ENCODE measurements around the gene ZSCAN22. TPM values are rescaled to one million over a fixed set of nuclear protein-coding genes. Genes with fewer than 3 reads are reported as not detected.

The ZSCAN22 gene
- total and polyA plus RNA-seq, 2 of the 13 experiments (the other 11 are each of a cell fraction or from before 2014, with no cell fraction given), result 2.5 to 3.5 TPM

GRCh38 chr19:58350001-58350861 is 23.4 kb downstream of the ZSCAN22 start:
- ChIA-PET CTCF (ENCODE audit: low intra/inter-chr PET ratio, low total read pairs) (no interaction called here), POLR2A (no interaction called here)
- no peaks in the 10 kb centered on the region for H3K79me2 ChIP-seq (ENCODE audit: insufficient read depth, low read length)
- H3K4me2 ChIP-seq (ENCODE audit: low read depth, low read length), result no peak overlapping the region
- peaks cover 45% of the 10 kb centered on the region for H3K4me1 ChIP-seq (ENCODE audit: insufficient read depth, low read length)
- no peaks in the 10 kb centered on the region for H3K27me3 ChIP-seq (ENCODE audit: control insufficient read depth in 1 of 2, insufficient read depth in 2 of 2, low read length in 2 of 2)
- H3K9me3 ChIP-seq (ENCODE audit: low read length), result no peaks in the 10 kb centered on the region
- no peaks in the 10 kb centered on the region for H4K20me1 ChIP-seq (ENCODE audit: insufficient read depth, low read length)
- in situ Hi-C loops (cut with HindIII; ENCODE audit: extremely low pct_ligation_motif_present, low pct_unique_long_range_greater_than_20kb), result no loop called here
- BruUV-seq (replicated peaks), result no TSS peak
- no peak overlapping the region for H3K9ac ChIP-seq (ENCODE audit: insufficient read depth, low read depth, low read length)
- H3K4me3 ChIP-seq (replicated peaks in 1 of 3; ENCODE audit: insufficient read depth in 1 of 3, low read depth in 2 of 3, low read length in 3 of 3), result no peak overlapping the region
- FAIRE-seq (no peak), ATAC-seq (no peak), DNase-seq (ENCODE audit: low spot score) (no peak)
- intact Hi-C loops (cut with micrococcal nuclease; ENCODE audit: unreplicated experiment), result no loop called here
- TF ChIP-seq USF2 (IDR thresholded peaks at IDR 0.05; ENCODE audit: low read depth, low read length), result no peak
- TF ChIP-seq USF2 (CRISPR knock-in tag; IDR thresholded peaks at IDR 0.05; ENCODE audit: borderline replicate concordance), result no peak
- peak; percentile 33; the same call in 1 of the 2 replicates for TF ChIP-seq RBFOX2 (IDR thresholded peaks at IDR 0.05; ENCODE audit: low read depth, low read length)
- TF ChIP-seq ZNF367 (CRISPR knock-in tag; IDR thresholded peaks at IDR 0.05; ENCODE audit: borderline replicate concordance), result no peak
- WGBS (ENCODE audit: low lambda C conversion rate), result 96% methylated on average over 55 of the region's 84 CpGs
- no peak overlapping the region for H2AFZ ChIP-seq (ENCODE audit: low read length)
- no peak overlapping the region for H3K27ac ChIP-seq (ENCODE audit: extremely low read length, insufficient read depth, low read length)
- no peaks in the 10 kb centered on the region for H3K36me3 ChIP-seq (replicated peaks in 1 of 2; ENCODE audit: control insufficient read depth in 1 of 2, insufficient read depth in 2 of 2, low read length in 2 of 2)
